ENCODE data around the gene POLE2. TPM values are rescaled to one million over a fixed set of nuclear protein-coding genes. Genes with fewer than 3 reads are reported as not detected.
"Not testable (repeated sequence)": the region's sequence is repeated elsewhere in the genome, so short reads cannot be mapped to it uniquely, and the experiment has no call there.

The POLE2 gene
- total and polyA plus RNA-seq, 2 of the 4 experiments (the other 2 are of a cell fraction) = 12.2 to 12.3 TPM

DNA sequence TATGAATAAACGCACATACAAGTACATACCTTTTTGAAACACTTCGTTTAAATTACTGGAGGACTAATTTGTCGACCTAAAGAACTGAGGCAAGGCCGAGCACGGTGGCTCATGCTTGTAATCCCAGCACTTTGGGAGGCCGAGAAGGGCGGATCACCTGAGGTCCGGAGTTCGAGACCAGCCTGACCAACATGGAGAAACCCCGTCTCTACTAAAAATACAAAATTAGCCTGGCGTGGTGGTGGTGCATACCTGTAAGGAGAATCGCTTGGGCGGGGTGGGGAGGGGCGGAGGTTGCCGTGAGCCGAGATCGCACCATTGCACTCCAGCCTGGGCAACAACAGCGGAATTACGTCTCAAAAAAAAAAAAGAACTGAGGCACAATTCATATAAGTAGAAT, 68.7 kb downstream of the POLE2 start:
- H3K27me3 ChIP-seq (ENCODE audit: control insufficient read depth, insufficient read depth, low read length); in situ Hi-C loops (cut with MboI; ENCODE audit: low sequenced_read_pairs); H3K9me1 ChIP-seq (ENCODE audit: insufficient read depth, low read length); ATAC-seq (ENCODE audit: low read depth); CTCF ChIA-PET; H3K4ac ChIP-seq (ENCODE audit: low read depth, low read length); DNase-seq; H3K23ac ChIP-seq (ENCODE audit: low read depth, low read length); BruUV-seq (replicated peaks); H2AK9ac ChIP-seq (replicated peaks; ENCODE audit: low read depth, low read length, poor library complexity); H3K27ac ChIP-seq (ENCODE audit: insufficient read depth, low read length); H3K14ac ChIP-seq (replicated peaks; ENCODE audit: low read depth, low read length); H2BK20ac ChIP-seq (ENCODE audit: low read depth, low read length); POLR2A ChIA-PET (ENCODE audit: unreplicated experiment); H4K91ac ChIP-seq (ENCODE audit: insufficient read depth, low read depth, low read length); H3K9me3 ChIP-seq (ENCODE audit: control insufficient read depth, insufficient read depth, low read length); H2BK120ac ChIP-seq (ENCODE audit: low read depth, low read length); H2BK5ac ChIP-seq (ENCODE audit: low read depth, low read length, poor library complexity, severe bottlenecking); intact Hi-C loops (cut with micrococcal nuclease); H2AK5ac ChIP-seq (ENCODE audit: low read depth, low read length); H2AFZ ChIP-seq (replicated peaks; ENCODE audit: low read length, poor library complexity); H4K8ac ChIP-seq (ENCODE audit: low read depth in 2 of 2, low read length in 2 of 2); H4K5ac ChIP-seq (ENCODE audit: low read depth, low read length); dilution Hi-C loops (cut with HindIII; ENCODE audit: low sequenced_read_pairs, unreplicated experiment); H3K18ac ChIP-seq (ENCODE audit: low read depth, low read length); H2BK15ac ChIP-seq (ENCODE audit: low read depth, low read length): not testable (repeated sequence)
- H3K4me2 ChIP-seq (ENCODE audit: low read depth, low read length) = peak overlapping the region; percentile 82
- peak overlapping the region; percentile 92; the same call in 1 of the 2 replicates for H3K9ac ChIP-seq (ENCODE audit: low read depth, low read length)
- H3K4me1 ChIP-seq (ENCODE audit: control insufficient read depth, insufficient read depth, low read length) = peaks cover 13% of the 10 kb centered on the region
- peaks cover 8 to 54% of the 10 kb centered on the region in 2 experiments; a peak in 3 of 4 replicates for H3K79me1 ChIP-seq (ENCODE audit: low read depth in 1 of 2, low read length in 2 of 2)
- H4K20me1 ChIP-seq (ENCODE audit: insufficient read depth, low read length) = peaks cover 44% of the 10 kb centered on the region
- peak overlapping the region; percentile 75 for H3K4me3 ChIP-seq (ENCODE audit: insufficient read depth, low read depth, low read length)
- WGBS, 2 experiments (ENCODE audit: extremely low coverage in 2 of 2, insufficient read length in 1 of 2) = 88% methylated on average over 3 of the region's 19 CpGs; no CpG with 5 or more reads in 1 of the 2 experiments
- H3K56ac ChIP-seq (ENCODE audit: extremely low read depth, insufficient read depth, low read length) = 0 out of 2 replicates have a peak overlapping the region, but pooled peaks have one; percentile 94
- peaks cover 11% of the 10 kb centered on the region for H3K36me3 ChIP-seq (ENCODE audit: control insufficient read depth, insufficient read depth, low read length)

Measured in IMR-90 (cell line).